K562 (cell line): ENCODE data around the gene HMCN2. TPM values are rescaled to one million over a fixed set of nuclear protein-coding genes. Genes with fewer than 3 reads are reported as not detected.
A peak's percentile ranks its signal among the peaks of the same experiment; 100 is the strongest.

ENCODE experiments used
- BMI1 ChIP-seq: fragments of 150-350 bp; IDR thresholded peaks from 2 replicates; pipeline ENCODE4 v1.6.1; 2014; ENCODE audit warnings: low read length
- ESRRA ChIP-seq: fragments of 450-650 bp; IDR thresholded peaks from 2 replicates; pipeline ENCODE4 v1.6.1; 2014; ENCODE audit warnings: low read depth, mild to moderate bottlenecking, moderate library complexity, borderline replicate concordance
- ETS2 ChIP-seq: IDR thresholded peaks from 2 replicates; pipeline ENCODE4 v1.6.1; 2016; ENCODE audit warnings: borderline replicate concordance, missing genetic modification characterization, mild to moderate bottlenecking, moderate library complexity, missing compliant biosample characterization; ENCODE audit not compliant: poor library complexity, severe bottlenecking
- EWSR1 ChIP-seq: fragments of 450-650 bp; IDR thresholded peaks from 2 replicates; pipeline ENCODE4 v1.6.1; 2018; ENCODE audit warnings: borderline replicate concordance, mild to moderate bottlenecking, low read depth, moderate library complexity; ENCODE audit not compliant: partially characterized antibody
- FOXA1 ChIP-seq: fragments of 450-650 bp; IDR thresholded peaks from 2 replicates; pipeline ENCODE4 v1.6.1; 2016; ENCODE audit warnings: mild to moderate bottlenecking, borderline replicate concordance
- HIVEP1 ChIP-seq: fragments of 250-450 bp; sonication (Bioruptor Pico); IDR thresholded peaks from 2 replicates; pipeline ENCODE4 v1.4.0; 2020; ENCODE audit warnings: mild to moderate bottlenecking
- HNRNPH1 ChIP-seq: fragments of 200-400 bp; formaldehyde crosslinking; optimal IDR thresholded peaks from 2 replicates; pipeline ENCODE3; 2017; ENCODE audit warnings: low read depth, mild to moderate bottlenecking, low read length, moderate library complexity
- KLF13 ChIP-seq: fragments of 450-650 bp; IDR thresholded peaks from 2 replicates; pipeline ENCODE4 v1.6.1; 2016; ENCODE audit warnings: missing genetic modification characterization, low read depth, mild to moderate bottlenecking, missing compliant biosample characterization, moderate library complexity, borderline replicate concordance
- L3MBTL2 ChIP-seq: fragments of 450-650 bp; IDR thresholded peaks from 2 replicates; pipeline ENCODE4 v1.6.1; 2016; ENCODE audit warnings: mild to moderate bottlenecking, moderate library complexity
- NFATC3 ChIP-seq: fragments of 450-650 bp; IDR thresholded peaks from 2 replicates; pipeline ENCODE4 v1.6.1; 2017; ENCODE audit warnings: mild to moderate bottlenecking
- NFE2L1 ChIP-seq: fragments of 450-650 bp; IDR thresholded peaks from 2 replicates; pipeline ENCODE4 v1.6.1; 2016; ENCODE audit warnings: missing genetic modification characterization, low read depth, mild to moderate bottlenecking, missing compliant biosample characterization, moderate library complexity, borderline replicate concordance
- OTX1 ChIP-seq: fragments of 450-650 bp; formaldehyde crosslinking; IDR thresholded peaks from 2 replicates; pipeline ENCODE4 v1.4.0; 2022; ENCODE audit warnings: mild to moderate bottlenecking
- SMAD4 ChIP-seq: fragments of 250-450 bp; sonication (Bioruptor Pico); conservative IDR thresholded peaks from 2 replicates; pipeline ENCODE4 v1.8.0; 2021; ENCODE audit warnings: inconsistent platforms, mild to moderate bottlenecking, moderate library complexity
- TEAD4 ChIP-seq, 2 experiments: sonication (generic) in 1 of 2; formaldehyde crosslinking in 1 of 2; IDR thresholded peaks; 2 replicates each; pipeline versions ENCODE4 v1.6.1 to v1.8.0; 2012 to 2022; ENCODE audit warnings: borderline replicate concordance in 1 of 2, inconsistent platforms in 1 of 2, low read length in 1 of 2, mild to moderate bottlenecking in 1 of 2, missing genetic modification reagents in 1 of 2
- ZNF354B ChIP-seq: fragments of 250-450 bp; sonication (Bioruptor Pico); IDR thresholded peaks from 2 replicates; pipeline ENCODE4 v1.4.0; 2020
- ZNF511 ChIP-seq: sonication (generic); formaldehyde crosslinking; IDR thresholded peaks from 2 replicates; pipeline ENCODE4 v1.8.0; 2022; ENCODE audit warnings: mild to moderate bottlenecking, missing genetic modification reagents
- ZNF740 ChIP-seq, 3 experiments: fragments of 200-800 bp in 1 of 3; sonication (Bioruptor generic) in 1 of 3; sonication (generic) in 1 of 3; formaldehyde crosslinking in 1 of 3; IDR thresholded peaks; 2 replicates each; pipeline versions ENCODE4 v1.6.1 to v1.8.0; 2016 to 2022; ENCODE audit warnings: mild to moderate bottlenecking in 2 of 3, missing compliant biosample characterization in 2 of 3, missing genetic modification characterization in 2 of 3, missing genetic modification reagents in 1 of 3
- polyA plus RNA-seq, 8 experiments: library from polyadenylated mRNA; depleted of rRNA in 4 of 8; stranded (reverse) in 5 of 8; unstranded in 3 of 8; fragments of >200 nt; fragmentation: Nextera tagmentation in 2 of 8; fragmentation: Illumina TruSeq in 1 of 8; extraction: Ambion mirVana in 2 of 8; extraction: Trizol in 1 of 8; gene quantifications; 2 replicates each; pipeline versions ENCODE4 v1.2.1 to v1.2.3, GENCODE V29; 2011 to 2014; ENCODE audit warnings: inconsistent platforms in 1 of 8, missing spikeins in 1 of 8
- total RNA-seq, 7 experiments: library from RNA; depleted of rRNA in 6 of 7; stranded (reverse); fragments of >200 nt in 6 of 7; fragmentation: Illumina TruSeq in 2 of 7; extraction: Trizol in 2 of 7; gene quantifications; 2 replicates each; pipeline versions ENCODE4 v1.2.1 to v1.2.3, GENCODE V29; 2011 to 2021; ENCODE audit warnings: low replicate concordance in 1 of 7
- TF ChIP-seq, protein P1 (sequence below): sonication (generic); formaldehyde crosslinking; IDR thresholded peaks from 2 replicates; pipeline ENCODE4 v1.8.0; 2023; ENCODE audit warnings: mild to moderate bottlenecking, missing genetic modification reagents
- TF ChIP-seq, protein P2 (sequence below): fragments of 250-450 bp; sonication (Bioruptor Pico); IDR thresholded peaks from 2 replicates; pipeline ENCODE4 v1.8.0; 2021; ENCODE audit warnings: borderline replicate concordance, mild to moderate bottlenecking, moderate library complexity; ENCODE audit not compliant: poor library complexity, severe bottlenecking
- TF ChIP-seq, protein P3 (sequence below): sonication (generic); formaldehyde crosslinking; IDR thresholded peaks from 2 replicates; pipeline ENCODE4 v1.8.1; 2023; ENCODE audit warnings: mild to moderate bottlenecking, missing genetic modification reagents

The HMCN2 gene
- total and polyA plus RNA-seq, 9 of the 15 experiments (the other 6 are each of a cell fraction or from before 2014, with no cell fraction given), result 0.01 TPM; not detected in 8

GRCh38 chr9:130448035-130448624 lies 182.6 kb downstream of the HMCN2 start (continued):
- 0 out of 2 replicates have a peak, but pooled peaks have one; percentile 48 for TF ChIP-seq ESRRA
- no peak for TF ChIP-seq NFATC3
- no peak for TF ChIP-seq HNRNPH1
- TF ChIP-seq KLF13 (tag), result peak; percentile 41; the same call in 1 of the 2 replicates
- no peak for TF ChIP-seq FOXA1
- TF ChIP-seq ZNF354B, result no peak
- TF ChIP-seq, protein P1, sequence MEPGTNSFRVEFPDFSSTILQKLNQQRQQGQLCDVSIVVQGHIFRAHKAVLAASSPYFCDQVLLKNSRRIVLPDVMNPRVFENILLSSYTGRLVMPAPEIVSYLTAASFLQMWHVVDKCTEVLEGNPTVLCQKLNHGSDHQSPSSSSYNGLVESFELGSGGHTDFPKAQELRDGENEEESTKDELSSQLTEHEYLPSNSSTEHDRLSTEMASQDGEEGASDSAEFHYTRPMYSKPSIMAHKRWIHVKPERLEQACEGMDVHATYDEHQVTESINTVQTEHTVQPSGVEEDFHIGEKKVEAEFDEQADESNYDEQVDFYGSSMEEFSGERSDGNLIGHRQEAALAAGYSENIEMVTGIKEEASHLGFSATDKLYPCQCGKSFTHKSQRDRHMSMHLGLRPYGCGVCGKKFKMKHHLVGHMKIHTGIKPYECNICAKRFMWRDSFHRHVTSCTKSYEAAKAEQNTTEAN (CRISPR knock-in tag), result no peak
- peak; percentile 89 for TF ChIP-seq SMAD4 (CRISPR knock-in tag)
- TF ChIP-seq HIVEP1, result 0 out of 2 replicates have a peak, but pooled peaks have one; percentile 26
- TF ChIP-seq, protein P2, sequence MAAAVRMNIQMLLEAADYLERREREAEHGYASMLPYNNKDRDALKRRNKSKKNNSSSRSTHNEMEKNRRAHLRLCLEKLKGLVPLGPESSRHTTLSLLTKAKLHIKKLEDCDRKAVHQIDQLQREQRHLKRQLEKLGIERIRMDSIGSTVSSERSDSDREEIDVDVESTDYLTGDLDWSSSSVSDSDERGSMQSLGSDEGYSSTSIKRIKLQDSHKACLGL, result peak; percentile 43
- peak; percentile 87 for TF ChIP-seq L3MBTL2
- no peak for TF ChIP-seq BMI1
- TF ChIP-seq NFE2L1, result no peak
- TF ChIP-seq TEAD4 (IDR thresholded peaks at IDR 0.05; ENCODE audit: low read length), result no peak
- TF ChIP-seq TEAD4 (CRISPR knock-in tag; IDR thresholded peaks at IDR 0.05; ENCODE audit: borderline replicate concordance), result no peak
- TF ChIP-seq ETS2 (tag), result peak; percentile 77
- no peak for TF ChIP-seq EWSR1
- TF ChIP-seq, protein P3, sequence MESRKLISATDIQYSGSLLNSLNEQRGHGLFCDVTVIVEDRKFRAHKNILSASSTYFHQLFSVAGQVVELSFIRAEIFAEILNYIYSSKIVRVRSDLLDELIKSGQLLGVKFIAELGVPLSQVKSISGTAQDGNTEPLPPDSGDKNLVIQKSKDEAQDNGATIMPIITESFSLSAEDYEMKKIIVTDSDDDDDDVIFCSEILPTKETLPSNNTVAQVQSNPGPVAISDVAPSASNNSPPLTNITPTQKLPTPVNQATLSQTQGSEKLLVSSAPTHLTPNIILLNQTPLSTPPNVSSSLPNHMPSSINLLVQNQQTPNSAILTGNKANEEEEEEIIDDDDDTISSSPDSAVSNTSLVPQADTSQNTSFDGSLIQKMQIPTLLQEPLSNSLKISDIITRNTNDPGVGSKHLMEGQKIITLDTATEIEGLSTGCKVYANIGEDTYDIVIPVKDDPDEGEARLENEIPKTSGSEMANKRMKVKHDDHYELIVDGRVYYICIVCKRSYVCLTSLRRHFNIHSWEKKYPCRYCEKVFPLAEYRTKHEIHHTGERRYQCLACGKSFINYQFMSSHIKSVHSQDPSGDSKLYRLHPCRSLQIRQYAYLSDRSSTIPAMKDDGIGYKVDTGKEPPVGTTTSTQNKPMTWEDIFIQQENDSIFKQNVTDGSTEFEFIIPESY, result peak; percentile 45; the same call in 1 of the 2 replicates
- TF ChIP-seq ZNF511 (CRISPR knock-in tag), result 0 out of 2 replicates have a peak, but pooled peaks have one; percentile 55
- peak; percentile 77 for TF ChIP-seq ZNF740 (CRISPR knock-in tag; IDR thresholded peaks at IDR 0.05)
- no peak for TF ChIP-seq ZNF740 (tag; IDR thresholded peaks at IDR 0.05)
- TF ChIP-seq OTX1 (CRISPR knock-in tag), result no peak
